OCI-LY3 (cell line): ENCODE results near the gene BRS3.

ENCODE experiments used
- EZH2phosphoT487 ChIP-seq: fragments of 200-600 bp; shearing (Covaris generic); IDR thresholded peaks from 2 replicates; pipeline ENCODE4 v1.6.1; 2018; ENCODE audit warnings: antibody characterized with exemption, mixed run types, low read depth
- TF ChIP-seq, protein P1 (sequence below): fragments of 200-600, 300-600 bp; sonication (generic); IDR thresholded peaks from 2 replicates; pipeline ENCODE4 v1.5.1; 2014; ENCODE audit warnings: antibody characterized with exemption, low read length, low read depth

DNA sequence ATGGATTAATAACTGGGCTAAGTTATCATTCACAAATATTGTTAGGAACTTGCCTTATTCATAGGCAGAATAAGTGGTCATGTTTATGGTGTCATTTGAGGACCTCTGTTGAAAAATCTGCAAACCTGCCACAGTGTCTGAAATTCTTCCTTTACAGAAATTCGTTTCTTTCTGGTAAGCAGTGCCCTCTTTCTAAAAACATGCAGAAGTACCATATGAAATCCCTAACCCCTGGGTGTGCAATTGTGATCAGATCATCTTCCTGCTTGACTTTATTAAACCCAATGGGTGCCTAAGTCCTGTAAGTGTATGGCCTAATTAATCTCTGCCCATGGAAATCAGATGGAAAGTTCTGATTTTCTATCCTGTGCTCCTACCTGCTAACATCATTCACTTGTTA, 5.3 kb downstream of the BRS3 start:
- TF ChIP-seq, protein P1, sequence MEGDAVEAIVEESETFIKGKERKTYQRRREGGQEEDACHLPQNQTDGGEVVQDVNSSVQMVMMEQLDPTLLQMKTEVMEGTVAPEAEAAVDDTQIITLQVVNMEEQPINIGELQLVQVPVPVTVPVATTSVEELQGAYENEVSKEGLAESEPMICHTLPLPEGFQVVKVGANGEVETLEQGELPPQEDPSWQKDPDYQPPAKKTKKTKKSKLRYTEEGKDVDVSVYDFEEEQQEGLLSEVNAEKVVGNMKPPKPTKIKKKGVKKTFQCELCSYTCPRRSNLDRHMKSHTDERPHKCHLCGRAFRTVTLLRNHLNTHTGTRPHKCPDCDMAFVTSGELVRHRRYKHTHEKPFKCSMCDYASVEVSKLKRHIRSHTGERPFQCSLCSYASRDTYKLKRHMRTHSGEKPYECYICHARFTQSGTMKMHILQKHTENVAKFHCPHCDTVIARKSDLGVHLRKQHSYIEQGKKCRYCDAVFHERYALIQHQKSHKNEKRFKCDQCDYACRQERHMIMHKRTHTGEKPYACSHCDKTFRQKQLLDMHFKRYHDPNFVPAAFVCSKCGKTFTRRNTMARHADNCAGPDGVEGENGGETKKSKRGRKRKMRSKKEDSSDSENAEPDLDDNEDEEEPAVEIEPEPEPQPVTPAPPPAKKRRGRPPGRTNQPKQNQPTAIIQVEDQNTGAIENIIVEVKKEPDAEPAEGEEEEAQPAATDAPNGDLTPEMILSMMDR, result no peak; the same call in 1 of the 2 replicates
- no peak for TF ChIP-seq EZH2phosphoT487
